IgD-negative memory B cell (primary cell): ENCODE measurements around the gene TPD52L3. TPM values are rescaled to one million over a fixed set of nuclear protein-coding genes. Genes with fewer than 3 reads are reported as not detected.

Experiments
- H3K27ac Mint-ChIP-seq, 3 donors: one replicate each; pipeline ENCODE4 v1.8.0; 2020 to 2022; ENCODE audit warnings: mild to moderate bottlenecking in 3 of 3, mixed read lengths in 3 of 3, moderate library complexity in 1 of 3
- H3K27me3 Mint-ChIP-seq: one replicate; pipeline ENCODE4 v1.8.0; 2021; ENCODE audit warnings: mixed read lengths
- H3K36me3 Mint-ChIP-seq: one replicate; pipeline ENCODE4 v1.8.0; 2020; ENCODE audit warnings: mild to moderate bottlenecking, mixed read lengths
- H3K4me1 Mint-ChIP-seq, 3 donors: one replicate each; pipeline ENCODE4 v1.8.0; 2020 to 2022; ENCODE audit warnings: mixed read lengths in 3 of 3, mild to moderate bottlenecking in 1 of 3
- H3K4me3 Mint-ChIP-seq, 4 donors: one replicate each; pipeline ENCODE4 v1.8.0; 2020 to 2022; ENCODE audit warnings: mild to moderate bottlenecking in 4 of 4, mixed read lengths in 4 of 4, moderate library complexity in 3 of 4
- H3K9me3 Mint-ChIP-seq, 3 donors: one replicate each; pipeline ENCODE4 v1.8.0; 2020 to 2021; ENCODE audit warnings: mixed read lengths in 3 of 3, mild to moderate bottlenecking in 1 of 3
- polyA plus RNA-seq: library from polyadenylated mRNA; unstranded; fragments of 300-500 nt; fragmentation: Illumina TruSeq; gene quantifications from one replicate; pipeline ENCODE4 v1.2.3, GENCODE V29; 2021

Gene TPD52L3
- polyA plus RNA-seq, 1 donor from 2014 or later: not detected

GRCh38 chr9:6367128-6367890 lies 39.1 kb downstream of the TPD52L3 start:
- Mint-ChIP-seq H3K27ac (no peak overlapping the region), H3K27me3 (no peaks in the 10 kb centered on the region), H3K36me3 (peaks cover 3% of the 10 kb centered on the region), H3K4me1 (no peaks in the 10 kb centered on the region), H3K9me3 (peaks cover 0 to 6% (median 2%) of the 10 kb centered on the region in 3 donors), H3K4me3 (no peak overlapping the region)

GRCh38 chr9:6368831-6369230 lies 40.7 kb downstream of the TPD52L3 start:
- Mint-ChIP-seq H3K4me3 (no peak overlapping the region), H3K9me3 (peaks cover 2 to 6% (median 3%) of the 10 kb centered on the region in 3 donors), H3K27ac (peak overlapping the region in 1 of 3 donors; percentile 76), H3K27me3 (no peaks in the 10 kb centered on the region), H3K36me3 (peaks cover 3% of the 10 kb centered on the region), H3K4me1 (no peaks in the 10 kb centered on the region)

Other genes starting within 250 kb of the TPD52L3 start
- gene IL33, start 112.6 kb upstream of the TPD52L3 start, polyA plus RNA-seq: not detected
- 25.4 TPM for gene UHRF2, start 84.8 kb downstream of the TPD52L3 start, polyA plus RNA-seq